Measurements from ENCODE around the gene TRIM65.

The TRIM65 gene

GRCh38 chr17:75878174-75878998 lies 18.4 kb downstream of the TRIM65 start, which contains the start of gene TRIM47:
TRIM47 (minus strand) TSS chr17:75878581; CDS start chr17:75878548, 33 bp downstream.
- TF ChIP-seq NFIC (IDR thresholded peaks at IDR 0.05) (no peak; the same call in 1 of the 2 replicates), EP300 (IDR thresholded peaks at IDR 0.05; ENCODE audit: borderline replicate concordance) (0 out of 2 replicates have a peak, but pooled peaks have one; percentile 12), ZBTB7A (IDR thresholded peaks at IDR 0.05; ENCODE audit: low read depth) (peak; percentile 94; the same call in 1 of the 2 replicates), EGR1 (IDR thresholded peaks at IDR 0.05) (no peak), MAX (IDR thresholded peaks at IDR 0.05) (peak; percentile 76), TAF1 (IDR thresholded peaks at IDR 0.05; ENCODE audit: low read depth) (no peak; the same call in 1 of the 2 replicates), TEAD4 (IDR thresholded peaks at IDR 0.05) (0 out of 2 replicates have a peak, but pooled peaks have one; percentile 14), CREB1 (IDR thresholded peaks at IDR 0.05; ENCODE audit: low read depth) (no peak), RAD21 (IDR thresholded peaks at IDR 0.05; ENCODE audit: low read depth) (no peak), CEBPB (IDR thresholded peaks at IDR 0.05) (no peak), YY1 (IDR thresholded peaks at IDR 0.05; ENCODE audit: low read depth) (no peak; the same call in 1 of the 2 replicates), TCF12 (IDR thresholded peaks at IDR 0.05; ENCODE audit: low read depth) (no peak), FOXM1 (IDR thresholded peaks at IDR 0.05; ENCODE audit: borderline replicate concordance, low read depth) (no peak)
- TF ChIP-seq, protein P1, sequence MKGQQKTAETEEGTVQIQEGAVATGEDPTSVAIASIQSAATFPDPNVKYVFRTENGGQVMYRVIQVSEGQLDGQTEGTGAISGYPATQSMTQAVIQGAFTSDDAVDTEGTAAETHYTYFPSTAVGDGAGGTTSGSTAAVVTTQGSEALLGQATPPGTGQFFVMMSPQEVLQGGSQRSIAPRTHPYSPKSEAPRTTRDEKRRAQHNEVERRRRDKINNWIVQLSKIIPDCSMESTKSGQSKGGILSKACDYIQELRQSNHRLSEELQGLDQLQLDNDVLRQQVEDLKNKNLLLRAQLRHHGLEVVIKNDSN (IDR thresholded peaks at IDR 0.05), result no peak; the same call in 1 of the 2 replicates
- TF ChIP-seq, protein P2, sequence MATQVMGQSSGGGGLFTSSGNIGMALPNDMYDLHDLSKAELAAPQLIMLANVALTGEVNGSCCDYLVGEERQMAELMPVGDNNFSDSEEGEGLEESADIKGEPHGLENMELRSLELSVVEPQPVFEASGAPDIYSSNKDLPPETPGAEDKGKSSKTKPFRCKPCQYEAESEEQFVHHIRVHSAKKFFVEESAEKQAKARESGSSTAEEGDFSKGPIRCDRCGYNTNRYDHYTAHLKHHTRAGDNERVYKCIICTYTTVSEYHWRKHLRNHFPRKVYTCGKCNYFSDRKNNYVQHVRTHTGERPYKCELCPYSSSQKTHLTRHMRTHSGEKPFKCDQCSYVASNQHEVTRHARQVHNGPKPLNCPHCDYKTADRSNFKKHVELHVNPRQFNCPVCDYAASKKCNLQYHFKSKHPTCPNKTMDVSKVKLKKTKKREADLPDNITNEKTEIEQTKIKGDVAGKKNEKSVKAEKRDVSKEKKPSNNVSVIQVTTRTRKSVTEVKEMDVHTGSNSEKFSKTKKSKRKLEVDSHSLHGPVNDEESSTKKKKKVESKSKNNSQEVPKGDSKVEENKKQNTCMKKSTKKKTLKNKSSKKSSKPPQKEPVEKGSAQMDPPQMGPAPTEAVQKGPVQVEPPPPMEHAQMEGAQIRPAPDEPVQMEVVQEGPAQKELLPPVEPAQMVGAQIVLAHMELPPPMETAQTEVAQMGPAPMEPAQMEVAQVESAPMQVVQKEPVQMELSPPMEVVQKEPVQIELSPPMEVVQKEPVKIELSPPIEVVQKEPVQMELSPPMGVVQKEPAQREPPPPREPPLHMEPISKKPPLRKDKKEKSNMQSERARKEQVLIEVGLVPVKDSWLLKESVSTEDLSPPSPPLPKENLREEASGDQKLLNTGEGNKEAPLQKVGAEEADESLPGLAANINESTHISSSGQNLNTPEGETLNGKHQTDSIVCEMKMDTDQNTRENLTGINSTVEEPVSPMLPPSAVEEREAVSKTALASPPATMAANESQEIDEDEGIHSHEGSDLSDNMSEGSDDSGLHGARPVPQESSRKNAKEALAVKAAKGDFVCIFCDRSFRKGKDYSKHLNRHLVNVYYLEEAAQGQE (IDR thresholded peaks at IDR 0.05; ENCODE audit: low read depth), result no peak

- TF ChIP-seq CEBPB (IDR thresholded peaks at IDR 0.05) (no peak), ZBTB7A (IDR thresholded peaks at IDR 0.05; ENCODE audit: low read depth) (no peak; the same call in 1 of the 2 replicates), MAX (IDR thresholded peaks at IDR 0.05) (peak; percentile 90), YY1 (IDR thresholded peaks at IDR 0.05; ENCODE audit: low read depth) (peak; percentile 71; the same call in 1 of the 2 replicates), EP300 (IDR thresholded peaks at IDR 0.05; ENCODE audit: borderline replicate concordance) (no peak; the same call in 1 of the 2 replicates), RAD21 (IDR thresholded peaks at IDR 0.05; ENCODE audit: low read depth) (peak; percentile 23; the same call in 1 of the 2 replicates), EGR1 (IDR thresholded peaks at IDR 0.05) (no peak), NFIC (IDR thresholded peaks at IDR 0.05) (no peak), TCF12 (IDR thresholded peaks at IDR 0.05; ENCODE audit: low read depth) (no peak)
- TF ChIP-seq, protein P1 (IDR thresholded peaks at IDR 0.05), result peak; percentile 40; the same call in 1 of the 2 replicates
Observed at GRCh38 chr17:75877752-75878173, 19.0 kb downstream of the TRIM65 start.

DNA sequence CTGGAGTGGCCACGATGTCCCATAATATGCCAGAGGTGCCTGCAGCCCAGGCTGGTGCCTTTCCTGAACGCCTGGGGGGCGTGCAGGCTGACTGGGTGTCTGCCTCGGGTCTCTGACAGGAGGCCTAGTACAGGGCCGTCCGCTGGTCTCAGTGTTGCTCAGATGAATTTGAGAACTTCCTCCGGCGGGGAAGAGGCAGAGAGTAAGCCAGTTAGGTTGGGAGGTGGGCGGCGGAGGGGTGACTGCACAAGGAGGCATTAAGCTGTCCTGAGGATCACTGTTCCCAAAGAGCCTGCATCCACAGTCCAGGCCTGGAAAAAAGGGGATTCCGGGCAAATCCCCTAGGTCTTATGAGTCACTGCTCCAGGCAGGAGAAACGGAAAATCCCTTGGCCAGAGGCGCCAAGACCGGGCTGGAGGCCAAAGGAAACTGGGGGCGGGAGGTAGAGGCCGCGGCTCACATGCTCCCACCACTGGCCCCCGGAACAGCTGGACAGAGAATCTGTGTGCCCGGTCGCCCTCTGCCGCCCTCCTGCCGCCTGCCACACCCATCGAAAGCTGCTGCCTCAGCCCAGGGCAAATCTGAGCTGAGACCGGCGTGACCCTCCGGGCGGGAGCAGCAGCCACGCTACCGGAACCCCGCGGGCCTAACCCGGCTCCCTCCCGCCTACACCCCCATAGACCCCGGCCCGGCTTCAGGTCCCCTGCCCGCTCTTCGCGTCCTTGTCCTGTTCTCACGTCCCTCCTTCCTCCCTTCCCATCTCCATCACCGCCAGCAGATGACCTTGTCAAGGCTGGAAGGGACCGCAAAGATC lies 19.6 kb downstream of the TRIM65 start:
- TF ChIP-seq TEAD4 (IDR thresholded peaks at IDR 0.05), result peak; percentile 62
- peak; percentile 83 for TF ChIP-seq ZBTB7A (IDR thresholded peaks at IDR 0.05; ENCODE audit: low read depth)
- TF ChIP-seq TCF12 (IDR thresholded peaks at IDR 0.05; ENCODE audit: low read depth), result peak; percentile 76
- TF ChIP-seq TAF1 (IDR thresholded peaks at IDR 0.05; ENCODE audit: low read depth), result 0 out of 2 replicates have a peak, but pooled peaks have one; percentile 2
- TF ChIP-seq, protein P1 (IDR thresholded peaks at IDR 0.05), result 0 out of 2 replicates have a peak, but pooled peaks have one; percentile 15
- TF ChIP-seq NFIC (IDR thresholded peaks at IDR 0.05), result peak; percentile 92
- TF ChIP-seq, protein P2 (IDR thresholded peaks at IDR 0.05; ENCODE audit: low read depth), result no peak
- TF ChIP-seq MAX (IDR thresholded peaks at IDR 0.05), result no peak
- TF ChIP-seq CEBPB (IDR thresholded peaks at IDR 0.05), result no peak
- no peak for TF ChIP-seq YY1 (IDR thresholded peaks at IDR 0.05; ENCODE audit: low read depth)
- no peak for TF ChIP-seq FOXM1 (IDR thresholded peaks at IDR 0.05; ENCODE audit: borderline replicate concordance, low read depth)
- TF ChIP-seq EGR1 (IDR thresholded peaks at IDR 0.05), result peak; percentile 77
- no peak for TF ChIP-seq CREB1 (IDR thresholded peaks at IDR 0.05; ENCODE audit: low read depth)
- peak; percentile 46; the same call in 1 of the 2 replicates for TF ChIP-seq RAD21 (IDR thresholded peaks at IDR 0.05; ENCODE audit: low read depth)
- peak; percentile 58; the same call in 1 of the 2 replicates for TF ChIP-seq EP300 (IDR thresholded peaks at IDR 0.05; ENCODE audit: borderline replicate concordance)
